ENCODE measurements around the gene TCF7L2.

The TCF7L2 gene

DNA sequence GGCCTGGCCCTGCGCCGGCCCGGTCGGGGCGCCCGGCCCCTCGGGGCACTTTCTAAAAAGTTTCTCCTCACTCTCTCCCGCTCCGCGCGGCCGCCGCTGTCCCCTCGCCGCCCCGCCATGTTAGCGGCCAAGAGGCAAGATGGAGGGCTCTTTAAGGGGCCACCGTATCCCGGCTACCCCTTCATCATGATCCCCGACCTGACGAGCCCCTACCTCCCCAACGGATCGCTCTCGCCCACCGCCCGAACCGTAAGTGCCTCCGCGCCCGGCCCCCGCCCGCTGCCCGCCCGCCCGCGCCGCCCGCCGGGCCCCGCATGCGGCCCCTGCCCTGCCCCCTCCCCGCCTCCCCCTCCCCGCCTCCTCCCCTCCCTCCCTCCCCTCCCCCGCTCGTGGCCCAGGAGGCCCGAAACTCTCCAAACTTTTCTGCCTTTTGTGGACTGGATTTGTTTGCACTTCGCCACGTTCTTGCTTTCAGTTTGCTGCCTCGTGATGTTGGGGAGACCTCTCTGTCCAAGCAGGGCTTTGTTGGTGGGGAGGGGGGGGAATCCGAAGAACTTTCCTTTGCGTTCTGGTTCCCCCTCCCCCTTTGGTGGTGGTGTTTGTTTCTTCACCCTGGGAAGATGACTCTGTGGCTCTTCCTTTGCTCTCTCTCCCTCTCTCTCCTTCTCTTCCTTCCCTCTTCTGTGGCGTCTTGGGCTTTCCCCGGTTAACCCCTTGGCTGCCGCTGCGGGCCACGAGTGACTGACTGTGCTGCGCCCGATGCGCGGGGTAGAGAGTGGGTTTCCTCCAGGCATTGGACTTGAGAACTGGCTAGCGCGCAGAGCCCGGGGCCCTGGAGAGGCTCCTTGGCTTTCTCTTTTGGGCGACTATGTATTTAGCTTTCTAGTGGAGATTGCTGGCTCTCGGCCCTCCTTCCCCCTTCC lies 1.6 kb downstream of the TCF7L2 start:
- Histone ChIP-seq H3K36me3 (ENCODE audit: low read length) (no peaks in the 10 kb centered on the region), H3F3A (ENCODE audit: insufficient read depth) (0 out of 2 replicates have a peak, but pooled peaks cover 4% of the 10 kb centered on the region), H3K4me3 (ENCODE audit: insufficient read depth, low read length, poor library complexity, severe bottlenecking) (peak overlapping the region; percentile 74), H4K20me1 (ENCODE audit: low read depth, low read length) (no peaks in the 10 kb centered on the region), H3K9ac (ENCODE audit: low read length) (peak overlapping the region; percentile 46; the same call in 1 of the 2 replicates), H2AFZ (ENCODE audit: low read depth, low read length, severe bottlenecking) (peak overlapping the region; percentile 86), H3K9me3 (ENCODE audit: insufficient read depth, low read length) (no peaks in the 10 kb centered on the region), H3K4me2 (ENCODE audit: low read depth, low read length, poor library complexity, severe bottlenecking) (peak overlapping the region; percentile 98), H3K27ac (ENCODE audit: low read depth, low read length) (no peak overlapping the region), H3K27me3 (ENCODE audit: low read length) (no peaks in the 10 kb centered on the region), H3K9me2 (replicated peaks; ENCODE audit: insufficient read depth, low read length) (no peaks in the 10 kb centered on the region), H3K79me2 (ENCODE audit: insufficient read depth, low read length) (no peaks in the 10 kb centered on the region)
- no peak for TF ChIP-seq EZH2phosphoT487 (conservative IDR thresholded peaks at IDR 0.05; ENCODE audit: low read length)
- TF ChIP-seq, protein P1, sequence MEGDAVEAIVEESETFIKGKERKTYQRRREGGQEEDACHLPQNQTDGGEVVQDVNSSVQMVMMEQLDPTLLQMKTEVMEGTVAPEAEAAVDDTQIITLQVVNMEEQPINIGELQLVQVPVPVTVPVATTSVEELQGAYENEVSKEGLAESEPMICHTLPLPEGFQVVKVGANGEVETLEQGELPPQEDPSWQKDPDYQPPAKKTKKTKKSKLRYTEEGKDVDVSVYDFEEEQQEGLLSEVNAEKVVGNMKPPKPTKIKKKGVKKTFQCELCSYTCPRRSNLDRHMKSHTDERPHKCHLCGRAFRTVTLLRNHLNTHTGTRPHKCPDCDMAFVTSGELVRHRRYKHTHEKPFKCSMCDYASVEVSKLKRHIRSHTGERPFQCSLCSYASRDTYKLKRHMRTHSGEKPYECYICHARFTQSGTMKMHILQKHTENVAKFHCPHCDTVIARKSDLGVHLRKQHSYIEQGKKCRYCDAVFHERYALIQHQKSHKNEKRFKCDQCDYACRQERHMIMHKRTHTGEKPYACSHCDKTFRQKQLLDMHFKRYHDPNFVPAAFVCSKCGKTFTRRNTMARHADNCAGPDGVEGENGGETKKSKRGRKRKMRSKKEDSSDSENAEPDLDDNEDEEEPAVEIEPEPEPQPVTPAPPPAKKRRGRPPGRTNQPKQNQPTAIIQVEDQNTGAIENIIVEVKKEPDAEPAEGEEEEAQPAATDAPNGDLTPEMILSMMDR (IDR thresholded peaks at IDR 0.05; ENCODE audit: insufficient read depth, low read length, poor library complexity, severe bottlenecking), result no peak

DNA sequence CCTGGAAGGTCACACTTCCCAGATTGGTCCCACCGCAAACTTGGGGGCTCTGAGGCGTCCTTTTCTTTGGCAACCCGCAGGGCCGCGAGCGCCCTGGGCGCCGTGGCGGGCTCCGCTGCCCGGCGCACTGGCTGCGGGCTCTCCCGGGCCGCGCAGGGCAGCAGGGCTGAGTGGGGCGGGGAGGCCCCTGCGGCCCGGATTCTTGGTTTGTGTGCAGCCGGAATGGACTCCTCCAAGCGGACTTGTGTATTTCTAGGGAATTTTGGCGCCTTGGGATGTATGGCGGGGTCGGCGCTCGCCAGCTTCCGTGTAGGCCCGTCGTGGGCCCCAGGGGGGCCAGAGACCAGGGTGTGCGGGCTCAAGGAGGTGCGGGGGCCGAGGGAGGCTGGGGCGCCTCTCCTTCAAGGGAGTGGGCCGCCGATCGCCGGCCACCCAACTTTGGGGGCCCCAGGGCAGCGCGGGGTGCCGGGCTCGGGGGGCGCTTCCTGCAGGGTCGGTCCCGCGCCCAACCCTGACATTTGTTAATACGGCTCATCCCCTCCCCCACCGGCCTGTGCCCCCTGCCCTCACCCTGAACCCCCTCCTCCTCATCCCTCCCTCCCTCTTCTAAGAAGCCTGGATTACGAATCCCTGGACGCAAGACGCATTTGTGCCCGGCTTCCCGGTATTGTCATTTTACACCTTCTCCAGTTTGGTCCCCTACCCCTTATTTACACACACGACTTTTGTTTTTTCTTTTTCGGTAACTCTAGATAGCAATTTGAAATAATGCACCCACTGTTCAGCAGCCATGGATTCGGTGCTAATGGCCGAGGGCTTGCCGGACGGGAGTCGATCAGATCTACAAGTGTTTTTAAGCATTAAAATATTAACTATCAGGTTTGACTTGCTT lies 2.5 kb downstream of the TCF7L2 start:
- Histone ChIP-seq H3F3A (ENCODE audit: insufficient read depth) (0 out of 2 replicates have a peak, but pooled peaks cover 4% of the 10 kb centered on the region), H3K27me3 (ENCODE audit: low read length) (no peaks in the 10 kb centered on the region), H2AFZ (ENCODE audit: low read depth, low read length, severe bottlenecking) (no peak overlapping the region), H3K36me3 (ENCODE audit: low read length) (no peaks in the 10 kb centered on the region), H3K4me2 (ENCODE audit: low read depth, low read length, poor library complexity, severe bottlenecking) (peak overlapping the region; percentile 98), H3K4me3 (ENCODE audit: insufficient read depth, low read length, poor library complexity, severe bottlenecking) (no peak overlapping the region), H3K9me2 (replicated peaks; ENCODE audit: insufficient read depth, low read length) (no peaks in the 10 kb centered on the region), H3K9ac (ENCODE audit: low read length) (no peak overlapping the region), H3K27ac (ENCODE audit: low read depth, low read length) (no peak overlapping the region), H4K20me1 (ENCODE audit: low read depth, low read length) (no peaks in the 10 kb centered on the region), H3K9me3 (ENCODE audit: insufficient read depth, low read length) (no peaks in the 10 kb centered on the region), H3K79me2 (ENCODE audit: insufficient read depth, low read length) (no peaks in the 10 kb centered on the region)
- TF ChIP-seq, protein P1 (IDR thresholded peaks at IDR 0.05; ENCODE audit: insufficient read depth, low read length, poor library complexity, severe bottlenecking), result no peak
- TF ChIP-seq EZH2phosphoT487 (conservative IDR thresholded peaks at IDR 0.05; ENCODE audit: low read length), result no peak

DNA sequence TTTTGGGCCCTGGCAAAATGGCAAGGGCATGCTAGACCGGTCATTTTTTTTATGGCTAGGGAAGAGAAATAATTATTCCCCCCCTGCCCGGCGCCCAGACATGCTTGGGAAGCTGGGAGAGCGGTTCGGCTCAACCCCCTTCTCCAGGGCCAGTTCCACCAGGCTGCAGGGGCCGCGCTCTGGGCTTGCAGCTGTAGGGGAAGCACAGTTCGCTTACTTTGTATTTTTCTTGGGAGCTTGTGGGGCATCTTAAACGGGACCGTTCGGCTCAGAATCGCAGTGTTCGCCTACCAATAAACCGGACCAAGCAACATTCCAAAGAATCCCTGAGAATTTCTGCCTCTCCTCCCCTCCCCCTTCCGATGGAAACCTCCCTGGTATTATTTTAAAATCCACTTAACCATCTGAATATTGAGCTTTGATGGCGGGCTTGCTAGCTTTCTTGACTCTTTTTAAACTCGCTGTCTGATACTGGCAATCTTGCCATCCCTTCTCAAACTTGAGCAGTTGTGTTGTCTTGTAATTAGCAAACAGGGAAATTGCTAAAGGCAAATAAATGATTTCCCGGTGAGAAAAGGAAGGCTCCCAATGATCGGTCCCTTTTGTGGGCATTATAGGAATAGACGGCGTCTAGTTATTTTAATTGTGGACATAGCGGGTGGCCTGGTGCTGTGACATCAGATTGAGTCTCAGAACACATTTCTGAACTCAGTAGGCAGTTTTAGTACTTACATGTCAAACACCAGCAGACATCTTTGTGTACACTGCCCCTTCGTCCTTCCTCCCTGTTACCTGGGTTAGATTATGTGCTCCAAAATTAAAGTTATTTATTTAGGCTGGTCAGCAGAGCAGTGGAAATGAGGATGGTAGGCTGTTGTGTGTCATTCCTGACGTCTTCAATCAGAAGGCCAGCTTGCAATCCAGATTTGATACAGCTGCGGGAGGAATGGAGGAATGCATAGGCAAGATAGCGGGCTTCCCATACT lies 3.4 kb downstream of the TCF7L2 start:
- no peaks in the 10 kb centered on the region for H3K27me3 ChIP-seq (ENCODE audit: low read length)
- H4K20me1 ChIP-seq (ENCODE audit: low read depth, low read length), result no peaks in the 10 kb centered on the region
- H3K36me3 ChIP-seq (ENCODE audit: low read length), result no peaks in the 10 kb centered on the region
- no peak overlapping the region for H2AFZ ChIP-seq (ENCODE audit: low read depth, low read length, severe bottlenecking)
- no peak overlapping the region for H3K4me2 ChIP-seq (ENCODE audit: low read depth, low read length, poor library complexity, severe bottlenecking)
- no peaks in the 10 kb centered on the region for H3K9me3 ChIP-seq (ENCODE audit: insufficient read depth, low read length)
- H3K79me2 ChIP-seq (ENCODE audit: insufficient read depth, low read length), result no peaks in the 10 kb centered on the region
- no peak overlapping the region for H3K4me3 ChIP-seq (ENCODE audit: insufficient read depth, low read length, poor library complexity, severe bottlenecking)
- H3K27ac ChIP-seq (ENCODE audit: low read depth, low read length), result no peak overlapping the region
- H3K9me2 ChIP-seq (replicated peaks; ENCODE audit: insufficient read depth, low read length), result no peaks in the 10 kb centered on the region
- 0 out of 2 replicates have a peak, but pooled peaks cover 4% of the 10 kb centered on the region for H3F3A ChIP-seq (ENCODE audit: insufficient read depth)
- H3K9ac ChIP-seq (ENCODE audit: low read length), result no peak overlapping the region
- TF ChIP-seq, protein P1 (IDR thresholded peaks at IDR 0.05; ENCODE audit: insufficient read depth, low read length, poor library complexity, severe bottlenecking), result no peak
- no peak for TF ChIP-seq EZH2phosphoT487 (conservative IDR thresholded peaks at IDR 0.05; ENCODE audit: low read length)

Data from SU-DHL-6 (cell line).